Activated naive CD4-positive, alpha-beta T cell treated with anti-CD3 and anti-CD28 coated beads, Interleukin-2, amount 50 U/mL, for 24 hours (primary cell): ENCODE measurements around the gene MCF2L.

Experiments used
- H3K27ac Mint-ChIP-seq: one replicate; pipeline ENCODE4 v1.8.0; 2021; ENCODE audit warnings: mild to moderate bottlenecking, mixed read lengths
- H3K27me3 Mint-ChIP-seq: one replicate; pipeline ENCODE4 v1.8.0; 2021; ENCODE audit warnings: mixed read lengths
- H3K36me3 Mint-ChIP-seq: one replicate; pipeline ENCODE4 v1.8.0; 2021; ENCODE audit warnings: mixed read lengths
- H3K4me1 Mint-ChIP-seq: one replicate; pipeline ENCODE4 v1.8.0; 2021; ENCODE audit warnings: mixed read lengths
- H3K4me3 Mint-ChIP-seq: one replicate; pipeline ENCODE4 v1.8.0; 2021; ENCODE audit warnings: mild to moderate bottlenecking, mixed read lengths
- H3K9me3 Mint-ChIP-seq: one replicate; pipeline ENCODE4 v1.8.0; 2021; ENCODE audit warnings: mixed read lengths

The MCF2L gene

GRCh38 chr13:113006660-113007059, 37.6 kb downstream of the MCF2L start:
- Mint-ChIP-seq H3K27me3 (no peaks in the 10 kb centered on the region), H3K36me3 (no peaks in the 10 kb centered on the region), H3K4me1 (peaks cover 11% of the 10 kb centered on the region), H3K4me3 (no peak overlapping the region), H3K27ac (no peak overlapping the region), H3K9me3 (no peaks in the 10 kb centered on the region)

GRCh38 chr13:113008851-113009250, 39.8 kb downstream of the MCF2L start:
- no peaks in the 10 kb centered on the region for H3K27me3 Mint-ChIP-seq
- peaks cover 11% of the 10 kb centered on the region for H3K4me1 Mint-ChIP-seq
- no peak overlapping the region for H3K4me3 Mint-ChIP-seq
- H3K27ac Mint-ChIP-seq: no peak overlapping the region
- no peaks in the 10 kb centered on the region for H3K36me3 Mint-ChIP-seq
- H3K9me3 Mint-ChIP-seq: no peaks in the 10 kb centered on the region

GRCh38 chr13:113009743-113010509, 40.9 kb downstream of the MCF2L start:
- Mint-ChIP-seq H3K27me3 (no peaks in the 10 kb centered on the region), H3K9me3 (no peaks in the 10 kb centered on the region), H3K27ac (no peak overlapping the region), H3K4me1 (peaks cover 11% of the 10 kb centered on the region), H3K4me3 (no peak overlapping the region), H3K36me3 (no peaks in the 10 kb centered on the region)

- Mint-ChIP-seq H3K27ac (no peak overlapping the region), H3K9me3 (no peaks in the 10 kb centered on the region), H3K4me1 (peaks cover 10% of the 10 kb centered on the region), H3K27me3 (no peaks in the 10 kb centered on the region), H3K36me3 (no peaks in the 10 kb centered on the region), H3K4me3 (no peak overlapping the region)
Measured at GRCh38 chr13:113010510-113010865, 41.5 kb downstream of the MCF2L start.

- Mint-ChIP-seq H3K27me3 (no peaks in the 10 kb centered on the region), H3K27ac (no peak overlapping the region), H3K4me3 (no peak overlapping the region), H3K36me3 (no peaks in the 10 kb centered on the region), H3K4me1 (peaks cover 8% of the 10 kb centered on the region), H3K9me3 (no peaks in the 10 kb centered on the region)
Measured at GRCh38 chr13:113013303-113013702, 44.3 kb downstream of the MCF2L start.

- H3K27ac Mint-ChIP-seq: no peak overlapping the region
- no peaks in the 10 kb centered on the region for H3K27me3 Mint-ChIP-seq
- no peaks in the 10 kb centered on the region for H3K36me3 Mint-ChIP-seq
- H3K9me3 Mint-ChIP-seq: no peaks in the 10 kb centered on the region
- peaks cover 8% of the 10 kb centered on the region for H3K4me1 Mint-ChIP-seq
- H3K4me3 Mint-ChIP-seq: no peak overlapping the region
Measured at GRCh38 chr13:113013878-113014751, 45.1 kb downstream of the MCF2L start.

- Mint-ChIP-seq H3K4me3 (no peak overlapping the region), H3K27ac (no peak overlapping the region), H3K4me1 (peaks cover 8% of the 10 kb centered on the region), H3K9me3 (no peaks in the 10 kb centered on the region), H3K36me3 (no peaks in the 10 kb centered on the region), H3K27me3 (no peaks in the 10 kb centered on the region)
Measured at GRCh38 chr13:113014752-113015745, 46.0 kb downstream of the MCF2L start.

GRCh38 chr13:113015826-113016525, 47.0 kb downstream of the MCF2L start:
- Mint-ChIP-seq H3K27me3 (no peaks in the 10 kb centered on the region), H3K4me3 (no peak overlapping the region), H3K36me3 (no peaks in the 10 kb centered on the region), H3K4me1 (peaks cover 5% of the 10 kb centered on the region), H3K9me3 (no peaks in the 10 kb centered on the region), H3K27ac (no peak overlapping the region)

- Mint-ChIP-seq H3K27me3 (no peaks in the 10 kb centered on the region), H3K27ac (no peak overlapping the region), H3K9me3 (no peaks in the 10 kb centered on the region), H3K36me3 (no peaks in the 10 kb centered on the region), H3K4me3 (no peak overlapping the region), H3K4me1 (no peaks in the 10 kb centered on the region)
Measured at GRCh38 chr13:113016526-113017295, 47.7 kb downstream of the MCF2L start.

GRCh38 chr13:113017506-113018215, 48.6 kb downstream of the MCF2L start:
- Mint-ChIP-seq H3K4me3 (no peak overlapping the region), H3K27ac (no peak overlapping the region), H3K36me3 (no peaks in the 10 kb centered on the region)

GRCh38 chr13:113018676-113019465, 49.9 kb downstream of the MCF2L start:
- Mint-ChIP-seq H3K27me3 (no peaks in the 10 kb centered on the region), H3K9me3 (no peaks in the 10 kb centered on the region), H3K4me3 (no peak overlapping the region), H3K36me3 (no peaks in the 10 kb centered on the region), H3K4me1 (no peaks in the 10 kb centered on the region), H3K27ac (no peak overlapping the region)

More at GRCh38 chr13:113017506-113018215, 48.6 kb downstream of the MCF2L start:
- no peaks in the 10 kb centered on the region for H3K4me1 Mint-ChIP-seq
- no peaks in the 10 kb centered on the region for H3K27me3 Mint-ChIP-seq
- no peaks in the 10 kb centered on the region for H3K9me3 Mint-ChIP-seq

GRCh38 chr13:113020323-113021080, 51.5 kb downstream of the MCF2L start:
- no peak overlapping the region for H3K27ac Mint-ChIP-seq
- H3K9me3 Mint-ChIP-seq: no peaks in the 10 kb centered on the region
- no peaks in the 10 kb centered on the region for H3K4me1 Mint-ChIP-seq
- no peaks in the 10 kb centered on the region for H3K27me3 Mint-ChIP-seq
- no peaks in the 10 kb centered on the region for H3K36me3 Mint-ChIP-seq
- H3K4me3 Mint-ChIP-seq: no peak overlapping the region

GRCh38 chr13:113021391-113021790, 52.4 kb downstream of the MCF2L start:
- no peaks in the 10 kb centered on the region for H3K27me3 Mint-ChIP-seq
- no peak overlapping the region for H3K27ac Mint-ChIP-seq
- no peaks in the 10 kb centered on the region for H3K36me3 Mint-ChIP-seq
- H3K4me3 Mint-ChIP-seq: no peak overlapping the region
- H3K9me3 Mint-ChIP-seq: no peaks in the 10 kb centered on the region
- H3K4me1 Mint-ChIP-seq: no peaks in the 10 kb centered on the region
